AG04449 (cell line): ENCODE data around the gene IL31RA.

Experiments used
- CTCF ChIA-PET: fragments of 350-600 bp; formaldehyde crosslinking; extraction: SDS; loops from one replicate; lab custom pipeline; 2021; ENCODE audit warnings: antibody characterized with exemption; lab: Yijun Ruan, JAX
- POLR2A ChIA-PET: fragments of 400-600, 350-600 bp; formaldehyde crosslinking; extraction: SDS; loops from one replicate; lab custom pipeline; 2020; ENCODE audit warnings: antibody characterized with exemption, inconsistent platforms; lab: Yijun Ruan, JAX
- DNase-seq: peaks from one replicate; pipeline ENCODE4 v3.0.0-alpha.2; 2010; ENCODE audit warnings: low read depth, low spot score
- H3K4me3 ChIP-seq: 2 replicates; pipeline ENCODE4 v1.5.1; 2011; ENCODE audit warnings: low read depth, mild to moderate bottlenecking, control low read depth, low read length
- CTCF ChIP-seq: IDR thresholded peaks from one replicate; pipeline ENCODE4 v1.5.1; 2011; ENCODE audit warnings: mild to moderate bottlenecking, moderate library complexity, low read length, control low read depth, inconsistent platforms; ENCODE audit not compliant: insufficient read depth; ENCODE audit errors: missing control alignments

The IL31RA gene

GRCh38 chr5:55916986-55917385, 65.8 kb downstream of the IL31RA start:
- no peak for DNase-seq
- TF ChIP-seq CTCF, result no peak
- H3K4me3 ChIP-seq, result no peak overlapping the region
- ChIA-PET POLR2A (no interaction called here), CTCF (interaction anchor here (1.0 to 1.1 kb wide), 2 partner anchors 9 to 11 kb away, joined by 3 read pairs; no protein-coding TSS in a partner anchor)

- ChIA-PET POLR2A (interaction anchor here (0.5 kb wide), 1 partner anchor 19 kb away, joined by 3 read pairs; no protein-coding TSS in a partner anchor), CTCF (interaction anchor here (1.1 kb wide), 1 partner anchor 11 kb away, joined by 3 read pairs; no protein-coding TSS in a partner anchor)
- TF ChIP-seq CTCF, result no peak
- H3K4me3 ChIP-seq, result no peak overlapping the region
- no peak for DNase-seq
These were observed 66.4 kb downstream of the IL31RA start for GRCh38 chr5:55917402-55918086.

- H3K4me3 ChIP-seq, result no peak overlapping the region
- DNase-seq, result no peak
- POLR2A ChIA-PET, result interaction anchor here (0.5 kb wide), 1 partner anchor 20 kb away, joined by 3 read pairs; no protein-coding TSS in a partner anchor
These were observed 67.2 kb downstream of the IL31RA start for GRCh38 chr5:55918087-55919035.

GRCh38 chr5:55919625-55920024, 68.5 kb downstream of the IL31RA start:
- CTCF ChIA-PET, result interaction anchor here (1.1 to 2.6 kb wide), 4 partner anchors 13 to 228 kb away, joined by 3 to 15 read pairs (median 5); no protein-coding TSS in a partner anchor
- POLR2A ChIA-PET, result no interaction called here
- no peak for TF ChIP-seq CTCF
- no peak for DNase-seq
- no peak overlapping the region for H3K4me3 ChIP-seq

More at GRCh38 chr5:55918087-55919035, 67.2 kb downstream of the IL31RA start:
- CTCF ChIA-PET, result interaction anchor here (1.2 to 2.6 kb wide), 2 partner anchors 17 to 227 kb away, joined by 3 to 15 read pairs; no protein-coding TSS in a partner anchor
- no peak for TF ChIP-seq CTCF

GRCh38 chr5:55920784-55921183, 69.6 kb downstream of the IL31RA start:
- POLR2A ChIA-PET, result no interaction called here
- DNase-seq, result no peak
- CTCF ChIA-PET, result interaction anchor here (0.7 to 2.6 kb wide), 12 partner anchors 9 to 577 kb away, joined by 3 to 15 read pairs (median 3); no protein-coding TSS in a partner anchor

More at GRCh38 chr5:55920784-55921183, 69.6 kb downstream of the IL31RA start:
- no peak overlapping the region for H3K4me3 ChIP-seq
- TF ChIP-seq CTCF, result peak; percentile 41
